Stimulated activated CD4-positive, alpha-beta T cell treated with anti-CD3 and anti-CD28 coated beads, TNF-alpha, amount 100 ng/mL, for 48 hours (primary cell): ENCODE measurements around the gene MELTF.

Experiments
- DNase-seq, 3 donors: peaks; one replicate each; pipeline ENCODE4 v3.0.0-alpha.2; 2020; ENCODE audit warnings: low read depth in 3 of 3

Gene MELTF

DNA sequence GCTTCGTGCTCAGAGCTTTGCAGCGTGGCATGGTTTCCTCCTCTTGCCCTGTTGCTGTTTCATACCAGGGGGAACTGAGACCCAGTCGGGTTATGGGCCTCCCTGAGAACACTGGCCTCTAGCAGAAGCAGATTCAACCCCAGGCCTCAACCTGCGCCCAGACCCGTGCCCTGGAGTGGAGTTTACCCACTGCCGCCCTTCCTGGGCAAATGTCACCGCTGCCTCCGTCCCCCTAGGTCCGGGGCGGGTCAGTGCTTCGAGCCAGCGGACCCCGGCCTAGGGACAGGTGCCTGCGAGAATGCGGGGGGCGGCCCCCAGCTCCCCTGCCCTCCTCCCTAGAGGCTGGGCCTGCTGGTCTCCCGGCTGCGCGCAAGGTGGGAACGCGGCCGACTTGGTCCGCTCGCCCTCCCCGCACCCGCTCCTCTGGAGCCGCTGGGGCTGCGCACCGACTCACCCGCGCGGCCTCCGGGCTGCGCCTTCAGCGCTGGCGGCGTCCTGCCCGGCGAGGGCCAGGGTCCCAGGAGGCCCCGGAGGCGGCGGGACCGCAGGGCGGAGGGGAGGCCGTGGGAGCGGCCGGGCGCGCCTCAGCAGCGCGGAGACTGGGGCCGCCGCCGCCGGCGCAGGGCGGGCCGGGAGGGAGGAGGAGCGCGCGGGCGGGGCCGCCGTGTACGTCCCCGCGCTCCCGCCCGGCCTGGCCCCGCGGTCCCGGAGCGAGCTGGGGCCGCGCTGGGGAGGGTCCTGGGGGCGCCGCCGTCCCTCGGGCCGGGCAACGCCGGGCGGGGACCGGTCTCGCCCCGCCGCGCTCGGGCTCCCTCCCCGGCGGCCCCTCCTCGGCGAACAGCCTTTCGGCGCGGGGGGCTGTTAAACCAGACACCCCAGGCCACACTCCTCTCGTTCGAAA lies 61.1 kb downstream of the MELTF start, which contains the start of gene PIGZ:
Gene PIGZ (minus strand): TSS at position 601 of the 901 bp plus-strand sequence. CDS start 16,802 bp downstream, outside the sequence.
- peak in 1 of 3 donors; percentile 46 for DNase-seq

DNA sequence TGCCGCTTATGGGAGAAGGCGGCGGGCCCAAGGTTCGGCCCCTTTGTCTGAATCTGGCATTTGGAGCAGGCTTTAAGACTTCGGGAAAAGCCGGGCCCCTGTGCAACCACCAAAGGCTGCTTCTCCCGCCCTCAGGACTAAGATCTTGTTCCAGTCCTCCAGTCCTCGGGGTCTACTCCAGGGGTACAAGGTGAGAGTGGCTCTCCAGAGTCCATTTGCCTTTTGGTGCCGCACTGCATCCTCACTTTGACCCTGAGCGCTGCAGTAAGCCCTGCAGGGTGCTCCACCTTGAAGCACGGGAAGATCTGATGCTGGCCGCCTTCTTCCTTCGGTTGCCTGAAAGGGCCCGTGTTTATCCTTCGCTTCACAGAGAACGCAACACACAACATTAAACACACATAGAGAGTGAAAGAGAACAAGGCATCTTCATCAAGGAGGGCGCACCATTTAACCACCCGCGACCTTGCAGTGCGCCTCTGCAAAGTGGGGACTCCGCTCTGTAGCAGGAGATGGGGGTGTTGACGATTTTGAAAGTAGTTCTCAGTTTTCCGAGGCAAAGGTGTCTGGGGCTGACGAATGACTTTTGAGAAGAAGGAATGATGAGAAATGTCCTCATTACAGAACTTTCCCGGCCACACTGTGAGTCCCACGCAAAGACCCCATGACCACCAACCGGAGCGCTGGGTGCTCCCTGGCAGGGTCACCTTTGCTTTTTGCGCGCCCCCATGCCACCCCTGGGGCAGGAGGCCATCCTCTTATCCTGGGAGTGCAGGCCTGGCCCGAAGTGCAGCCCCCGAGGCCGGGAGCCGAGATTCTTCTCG lies 62.0 kb downstream of the MELTF start:
- DNase-seq: no peak

DNA sequence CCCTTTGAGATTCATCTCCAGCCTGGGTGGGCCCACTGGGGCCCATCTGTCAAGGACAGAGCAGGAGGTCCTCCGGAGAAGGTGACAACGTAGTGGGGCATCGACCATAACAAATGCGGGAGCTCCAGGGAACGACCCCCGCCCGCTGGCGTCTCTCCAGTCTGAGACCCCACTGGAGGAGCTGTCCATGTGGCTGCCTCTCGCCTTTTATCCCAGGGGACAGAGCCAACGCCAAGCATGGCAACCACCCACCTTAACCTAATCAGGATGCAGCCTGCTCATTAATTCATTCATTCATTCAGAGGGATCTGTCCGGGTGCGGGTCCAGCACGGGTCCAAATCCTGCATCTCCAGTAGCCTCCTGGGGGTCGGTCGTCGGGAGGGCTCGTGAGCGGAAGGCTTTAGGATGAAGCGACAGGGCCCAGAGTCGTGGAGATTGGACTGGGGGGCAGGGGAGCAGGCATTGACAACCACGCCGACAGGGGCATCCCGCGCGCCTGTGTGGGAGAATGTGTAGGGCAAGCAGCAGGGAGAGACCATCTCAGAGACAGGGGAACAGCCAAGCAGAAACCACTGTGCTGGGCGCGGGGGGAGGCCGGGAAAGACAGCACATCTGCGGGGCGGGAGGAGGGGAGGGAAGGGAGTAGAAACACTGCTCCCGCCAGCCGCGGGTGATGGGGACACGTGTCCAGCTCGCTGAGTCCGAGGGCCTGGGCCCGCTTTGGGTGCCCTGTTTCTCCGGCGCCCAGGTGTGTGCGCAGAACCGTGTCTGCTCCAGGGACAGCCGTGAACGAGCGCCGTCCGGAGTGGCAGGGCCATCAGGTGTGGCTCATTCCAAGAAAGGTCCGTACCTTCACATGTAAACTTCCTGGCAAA lies 62.9 kb downstream of the MELTF start:
- DNase-seq: no peak

DNA sequence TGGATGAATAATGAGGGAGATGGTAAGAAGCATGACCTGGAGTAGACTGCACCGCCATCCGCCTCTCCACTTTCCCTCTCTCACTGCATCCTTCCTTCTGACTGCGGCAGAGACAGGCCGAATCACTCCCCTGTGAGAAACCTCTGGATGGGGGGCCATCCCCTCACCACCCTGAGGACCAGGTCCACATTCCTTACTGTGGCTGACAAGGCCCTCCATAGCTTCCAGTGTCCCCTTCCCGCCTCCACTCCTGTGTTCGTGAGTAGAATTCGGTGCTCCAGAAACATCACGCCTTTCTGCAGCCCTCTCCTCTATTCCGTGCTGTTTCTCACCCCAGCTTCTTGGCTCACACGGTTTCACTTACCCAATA lies 63.8 kb downstream of the MELTF start:
- no peak for DNase-seq

DNA sequence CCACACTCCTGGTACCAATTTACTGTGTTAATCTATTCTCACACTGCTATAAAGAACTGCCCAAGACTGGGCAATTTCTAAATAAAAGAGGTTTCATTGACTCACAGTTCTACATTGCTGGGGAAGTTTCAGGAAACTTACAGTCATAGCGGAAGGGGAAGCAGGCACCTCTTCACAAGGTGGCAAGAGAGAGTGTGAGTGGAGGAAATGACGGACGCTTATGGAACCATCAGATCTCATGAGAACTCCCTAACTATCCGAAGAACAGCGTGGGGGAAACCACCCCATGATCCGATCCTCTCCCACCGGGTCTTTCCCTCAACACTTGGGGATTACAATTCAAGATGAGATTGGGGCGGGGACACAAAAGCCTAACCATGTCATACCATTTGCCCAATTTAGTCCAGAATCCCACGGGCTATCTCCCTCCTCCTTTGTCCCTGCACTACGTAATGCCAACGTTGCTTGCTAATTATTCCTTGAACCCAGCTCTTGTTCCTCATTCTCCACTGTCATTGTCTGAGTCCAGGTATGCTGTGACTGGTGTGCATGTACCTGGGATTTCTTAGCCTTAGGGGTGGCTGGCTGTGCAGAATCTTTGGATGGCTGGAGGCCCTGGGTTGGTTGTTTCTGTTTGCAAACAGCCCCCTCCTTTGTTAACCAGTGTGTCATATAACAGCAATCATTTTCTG lies 64.4 kb downstream of the MELTF start:
- DNase-seq: no peak

DNA sequence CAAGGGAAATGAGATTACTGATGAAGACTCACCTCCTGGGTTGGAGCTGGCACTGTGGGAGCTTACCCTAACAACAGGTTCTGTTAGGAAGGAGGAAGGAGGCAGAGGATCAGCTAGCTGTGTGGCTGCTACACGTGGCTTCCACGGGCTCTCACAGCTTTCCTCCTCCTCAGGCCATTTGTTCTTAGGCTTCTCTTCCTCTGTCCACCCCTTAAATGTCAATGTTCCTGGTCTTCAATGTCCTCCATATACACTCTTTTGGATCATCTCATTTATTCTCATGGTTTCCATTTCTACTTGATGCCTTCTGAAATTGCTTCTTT lies 66.0 kb downstream of the MELTF start:
- DNase-seq: no peak

DNA sequence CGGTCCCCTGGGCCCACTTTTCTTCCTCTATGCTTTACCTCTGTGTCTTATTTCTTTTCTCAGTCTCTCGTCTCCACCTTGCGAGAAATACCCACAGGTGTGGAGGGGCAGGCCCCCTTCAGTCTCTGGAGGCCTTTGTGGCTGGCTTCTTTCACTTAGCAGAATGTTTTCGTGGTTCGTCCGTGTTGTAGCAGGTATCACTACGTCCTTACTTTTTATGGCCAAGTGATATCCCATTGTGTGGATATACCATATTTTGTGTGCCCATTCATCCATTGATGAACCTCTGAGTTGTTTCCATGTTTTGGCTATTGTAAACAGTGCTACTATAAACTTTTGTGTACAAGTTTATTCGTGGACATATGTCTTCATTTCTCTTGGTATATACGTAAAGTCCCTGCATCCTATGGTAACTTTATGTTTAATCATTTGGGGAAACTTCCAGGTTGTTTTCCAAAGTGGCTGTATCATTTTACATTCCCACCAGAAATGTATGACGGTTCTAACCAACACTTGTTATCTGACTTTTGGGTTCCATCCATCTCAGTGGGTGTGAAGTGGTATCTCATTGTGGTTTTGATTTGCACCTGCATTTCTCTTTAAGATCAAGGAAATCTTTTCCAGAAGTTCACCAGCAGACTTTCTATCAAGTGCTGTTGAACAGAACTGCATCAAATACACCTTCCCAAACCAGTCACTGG lies 66.5 kb downstream of the MELTF start:
- DNase-seq: no peak

DNA sequence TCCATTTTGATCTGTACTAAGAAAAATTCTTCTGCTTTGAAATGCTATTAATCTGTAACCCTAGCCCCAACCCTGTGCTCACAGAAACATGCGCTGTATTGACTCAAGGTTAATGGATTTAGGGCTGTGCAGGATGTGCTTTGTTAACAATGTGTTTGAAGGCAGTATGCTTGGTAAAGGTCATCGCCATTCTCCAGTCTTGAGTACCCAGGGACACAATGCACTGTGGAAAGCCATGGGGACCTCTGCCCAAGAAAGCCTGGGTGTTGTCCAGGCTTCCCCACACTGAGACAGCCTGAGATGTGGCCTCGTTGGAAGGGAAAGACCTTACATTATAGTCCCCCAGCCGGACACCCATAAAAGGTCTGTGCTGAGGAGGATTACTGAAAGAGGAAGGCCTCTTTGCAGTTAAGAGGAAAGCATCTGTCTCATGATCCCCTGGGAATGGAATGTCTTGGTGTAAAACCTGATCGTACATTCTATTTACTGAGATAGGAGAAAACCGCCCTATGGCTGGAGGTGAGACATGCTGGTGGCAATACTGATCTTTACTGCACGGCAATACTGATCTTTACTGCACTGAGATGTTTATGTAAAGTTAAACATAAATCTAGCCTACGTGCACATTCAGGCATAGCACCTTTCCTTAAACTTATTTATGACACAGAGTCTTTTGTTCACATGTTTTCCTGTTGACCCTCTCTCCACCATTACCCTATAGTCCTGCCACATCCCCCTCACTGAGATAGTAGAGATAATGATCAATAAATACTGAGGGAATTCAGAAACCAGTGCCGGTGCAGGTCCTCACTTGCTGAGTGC lies 67.3 kb downstream of the MELTF start:
- no peak for DNase-seq

DNA sequence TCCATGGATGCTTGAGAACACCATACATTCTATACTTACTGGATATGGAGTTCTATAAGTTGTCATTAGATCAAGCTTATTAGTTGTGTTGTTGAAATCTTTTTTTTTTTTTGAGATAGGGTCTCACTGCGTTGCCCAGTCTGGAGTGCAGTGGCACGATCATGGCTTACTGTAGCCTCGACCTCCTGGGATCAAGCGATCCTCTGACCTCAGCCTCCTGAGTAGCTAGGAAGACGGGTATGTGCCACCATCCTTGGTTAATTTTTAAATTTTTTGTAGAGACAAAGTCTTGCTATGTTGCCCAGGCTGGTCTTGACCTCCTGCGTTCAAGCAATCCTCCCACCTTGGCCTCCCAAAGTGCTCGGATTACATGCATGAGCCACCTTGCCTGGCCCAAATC lies 74.8 kb downstream of the MELTF start:
- no peak for DNase-seq
